Measurements from ENCODE around the gene PRKAR2B.

The PRKAR2B gene

DNA sequence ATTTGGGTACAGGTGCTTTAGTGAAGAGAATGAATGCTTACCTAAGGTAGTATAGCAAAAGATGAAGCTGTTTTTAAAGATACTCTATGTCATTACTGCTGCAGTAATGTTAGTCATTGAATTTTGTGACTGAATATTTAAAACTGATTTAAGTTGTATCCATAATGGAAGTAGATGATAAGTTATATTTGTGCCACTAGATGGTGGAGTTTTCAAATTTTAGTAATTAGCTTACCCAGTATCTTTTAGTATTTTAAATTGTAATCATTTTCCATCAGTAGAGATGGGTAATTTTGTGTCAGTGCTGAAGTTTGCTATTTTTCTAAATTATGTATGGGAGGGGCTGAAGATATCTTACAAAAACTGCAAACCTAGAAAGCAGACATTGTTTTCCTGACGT, 149.5 kb downstream of the PRKAR2B start:
- Histone ChIP-seq H3K4me1 (ENCODE audit: control insufficient read depth, insufficient read depth, low read length) (no peaks in the 10 kb centered on the region), H3K27ac (ENCODE audit: low read length) (no peak overlapping the region), H3K36me3 (ENCODE audit: control insufficient read depth in 2 of 2, insufficient read depth in 2 of 2, low read length in 2 of 2) (peaks cover 20 to 37% of the 10 kb centered on the region in 2 donors), H3K4me3 (ENCODE audit: low read length in 2 of 2) (no peak overlapping the region), H3K27me3 (ENCODE audit: control insufficient read depth in 1 of 2, insufficient read depth in 2 of 2, low read length in 2 of 2) (no peaks in the 10 kb centered on the region), H3K9me3 (ENCODE audit: control insufficient read depth in 2 of 2, low read length in 2 of 2) (no peaks in the 10 kb centered on the region), H3K9ac (ENCODE audit: low read length in 2 of 2) (no peak overlapping the region)

DNA sequence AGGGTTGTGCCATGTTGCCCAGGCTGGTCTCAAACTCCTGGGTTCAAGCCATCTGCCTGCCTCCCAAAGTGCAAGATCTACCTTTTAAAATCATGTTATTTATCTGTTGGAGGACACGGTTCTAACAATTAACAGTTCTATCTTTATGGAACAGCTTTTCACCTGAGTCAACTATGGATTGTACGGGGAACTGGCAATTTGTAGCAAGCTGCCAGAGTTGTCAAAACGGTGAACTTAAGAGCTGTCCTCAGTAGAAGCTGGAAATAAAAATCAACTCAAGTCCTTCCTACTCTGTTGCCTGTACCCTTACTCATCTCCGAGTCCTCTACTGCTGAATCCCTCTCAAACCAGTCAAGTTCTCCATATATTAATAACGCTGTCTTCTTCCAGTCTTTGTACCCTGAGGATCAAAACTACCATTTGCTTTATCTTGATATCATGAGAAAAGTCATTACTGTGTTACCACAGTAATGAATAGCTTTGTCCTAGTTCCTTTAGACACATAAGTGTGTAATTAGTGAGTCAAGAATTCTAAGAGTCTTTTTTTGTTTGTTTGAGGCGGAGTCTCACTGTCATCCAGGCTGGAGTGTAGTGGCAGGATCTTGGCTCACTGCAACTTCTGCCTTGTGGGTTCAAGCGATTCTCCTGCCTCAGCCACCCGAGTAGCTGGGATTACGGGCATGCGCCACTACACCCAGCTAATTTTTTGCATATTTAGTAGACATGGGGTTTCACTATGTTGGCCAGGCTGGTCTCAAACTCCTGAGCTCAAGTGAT, 152.5 kb downstream of the PRKAR2B start:
- Histone ChIP-seq H3K4me1 (ENCODE audit: control insufficient read depth, insufficient read depth, low read length) (no peaks in the 10 kb centered on the region), H3K9me3 (ENCODE audit: control insufficient read depth in 2 of 2, low read length in 2 of 2) (no peaks in the 10 kb centered on the region), H3K36me3 (ENCODE audit: control insufficient read depth in 2 of 2, insufficient read depth in 2 of 2, low read length in 2 of 2) (peaks cover 18 to 55% of the 10 kb centered on the region in 2 donors), H3K27ac (ENCODE audit: low read length) (no peak overlapping the region), H3K9ac (ENCODE audit: low read length in 2 of 2) (no peak overlapping the region), H3K27me3 (ENCODE audit: control insufficient read depth in 1 of 2, insufficient read depth in 2 of 2, low read length in 2 of 2) (no peaks in the 10 kb centered on the region), H3K4me3 (ENCODE audit: low read length in 2 of 2) (no peak overlapping the region)

DNA sequence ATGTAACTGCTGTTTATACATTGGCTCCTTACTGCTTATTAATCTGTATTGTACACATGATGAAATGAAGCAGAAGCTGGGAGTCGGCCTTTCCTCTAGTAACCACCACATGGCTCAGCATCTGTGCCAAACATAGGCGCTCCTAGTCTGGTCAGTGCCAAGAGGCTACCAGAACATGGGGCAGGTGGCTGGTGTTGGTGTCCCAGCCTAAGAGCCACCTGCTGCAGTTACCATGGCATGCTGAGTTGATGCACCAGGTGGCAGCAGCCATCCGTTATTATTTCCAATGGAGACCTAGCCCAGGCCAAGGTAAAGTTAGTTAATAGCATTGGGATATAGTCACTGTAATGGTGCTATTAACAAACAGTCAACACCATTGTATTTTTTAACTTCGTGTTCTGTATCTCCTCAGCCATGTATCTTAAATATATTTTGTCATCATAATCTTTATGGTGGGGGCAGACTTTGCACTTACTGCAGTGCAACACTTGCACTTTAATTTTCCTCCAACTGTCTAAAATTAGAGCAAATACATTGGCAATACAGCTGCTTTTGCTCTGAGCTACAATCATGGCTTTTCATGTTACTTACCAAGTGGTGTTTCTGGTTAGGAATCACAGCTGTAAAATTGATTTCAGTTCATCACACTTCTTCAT, 157.4 kb downstream of the PRKAR2B start:
- H3K4me3 ChIP-seq (ENCODE audit: low read length in 2 of 2), result no peak overlapping the region
- no peak overlapping the region for H3K27ac ChIP-seq (ENCODE audit: low read length)
- no peaks in the 10 kb centered on the region for H3K9me3 ChIP-seq (ENCODE audit: control insufficient read depth in 2 of 2, low read length in 2 of 2)
- no peaks in the 10 kb centered on the region for H3K4me1 ChIP-seq (ENCODE audit: control insufficient read depth, insufficient read depth, low read length)
- H3K27me3 ChIP-seq (ENCODE audit: control insufficient read depth in 1 of 2, insufficient read depth in 2 of 2, low read length in 2 of 2), result no peaks in the 10 kb centered on the region
- H3K36me3 ChIP-seq (ENCODE audit: control insufficient read depth in 2 of 2, insufficient read depth in 2 of 2, low read length in 2 of 2), result peaks cover 26 to 64% of the 10 kb centered on the region in 2 donors
- no peak overlapping the region for H3K9ac ChIP-seq (ENCODE audit: low read length in 2 of 2)

GRCh38 chr7:107203607-107204006, 159.1 kb downstream of the PRKAR2B start:
- Histone ChIP-seq H3K9me3 (ENCODE audit: control insufficient read depth in 2 of 2, low read length in 2 of 2) (no peaks in the 10 kb centered on the region), H3K4me1 (ENCODE audit: control insufficient read depth, insufficient read depth, low read length) (peaks cover 10% of the 10 kb centered on the region), H3K27me3 (ENCODE audit: control insufficient read depth in 1 of 2, insufficient read depth in 2 of 2, low read length in 2 of 2) (no peaks in the 10 kb centered on the region), H3K9ac (ENCODE audit: low read length in 2 of 2) (no peak overlapping the region), H3K4me3 (ENCODE audit: low read length in 2 of 2) (no peak overlapping the region), H3K27ac (ENCODE audit: low read length) (no peak overlapping the region), H3K36me3 (ENCODE audit: control insufficient read depth in 2 of 2, insufficient read depth in 2 of 2, low read length in 2 of 2) (peaks cover 23 to 50% of the 10 kb centered on the region in 2 donors)

DNA sequence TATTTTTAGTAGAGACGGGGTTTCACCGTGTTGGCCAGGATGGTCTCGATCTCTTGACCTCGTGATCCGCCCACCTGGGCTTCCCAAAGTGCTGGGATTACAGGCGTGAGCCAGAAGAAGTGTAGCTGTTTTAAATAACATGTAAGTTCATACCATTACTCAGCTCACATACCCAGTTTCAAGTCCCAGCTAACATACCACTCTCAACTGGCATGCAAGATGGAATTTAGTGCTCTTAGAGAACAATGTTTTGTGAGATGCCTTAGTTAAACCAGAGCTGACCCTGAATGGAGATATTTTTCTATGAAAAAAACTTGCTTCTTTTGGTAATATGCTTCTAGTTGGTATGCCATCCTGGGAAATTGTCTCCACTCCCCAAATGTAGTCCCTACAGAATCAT, 161.6 kb downstream of the PRKAR2B start:
- H3K4me1 ChIP-seq (ENCODE audit: control insufficient read depth, insufficient read depth, low read length), result peaks cover 10% of the 10 kb centered on the region
- H3K27me3 ChIP-seq (ENCODE audit: control insufficient read depth in 1 of 2, insufficient read depth in 2 of 2, low read length in 2 of 2), result no peaks in the 10 kb centered on the region
- no peak overlapping the region for H3K9ac ChIP-seq (ENCODE audit: low read length in 2 of 2)
- H3K4me3 ChIP-seq (ENCODE audit: low read length in 2 of 2), result no peak overlapping the region
- no peak overlapping the region for H3K27ac ChIP-seq (ENCODE audit: low read length)
- peaks cover 34% of the 10 kb centered on the region in 2 donors for H3K36me3 ChIP-seq (ENCODE audit: control insufficient read depth in 2 of 2, insufficient read depth in 2 of 2, low read length in 2 of 2)
- no peaks in the 10 kb centered on the region for H3K9me3 ChIP-seq (ENCODE audit: control insufficient read depth in 2 of 2, low read length in 2 of 2)

DNA sequence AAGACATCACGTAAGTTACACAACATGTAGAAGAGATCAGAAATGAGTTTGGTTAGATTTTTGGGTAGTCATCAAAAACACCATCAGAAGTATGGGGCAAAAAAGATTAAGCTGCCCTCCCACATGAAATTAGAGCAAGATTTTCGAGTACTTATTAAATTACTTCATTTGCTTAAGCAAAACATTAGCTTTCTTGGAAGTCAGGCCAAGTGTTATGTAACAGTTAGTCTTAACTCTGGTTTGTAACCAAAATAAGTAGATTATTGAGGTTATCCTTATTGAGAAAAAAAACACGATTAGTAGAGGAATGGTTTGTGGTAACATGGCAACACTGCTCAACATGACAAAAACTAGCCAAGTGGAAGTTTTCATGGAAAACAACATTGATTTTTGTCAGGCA, 162.2 kb downstream of the PRKAR2B start:
- Histone ChIP-seq H3K27ac (ENCODE audit: low read length) (no peak overlapping the region), H3K36me3 (ENCODE audit: control insufficient read depth in 2 of 2, insufficient read depth in 2 of 2, low read length in 2 of 2) (peaks cover 29% of the 10 kb centered on the region in 2 donors), H3K9me3 (ENCODE audit: control insufficient read depth in 2 of 2, low read length in 2 of 2) (no peaks in the 10 kb centered on the region), H3K27me3 (ENCODE audit: control insufficient read depth in 1 of 2, insufficient read depth in 2 of 2, low read length in 2 of 2) (no peaks in the 10 kb centered on the region), H3K4me1 (ENCODE audit: control insufficient read depth, insufficient read depth, low read length) (peaks cover 10% of the 10 kb centered on the region), H3K9ac (ENCODE audit: low read length in 2 of 2) (no peak overlapping the region), H3K4me3 (ENCODE audit: low read length in 2 of 2) (no peak overlapping the region)

- Histone ChIP-seq H3K36me3 (ENCODE audit: control insufficient read depth in 2 of 2, insufficient read depth in 2 of 2, low read length in 2 of 2) (peaks cover 23 to 29% of the 10 kb centered on the region in 2 donors), H3K4me1 (ENCODE audit: control insufficient read depth, insufficient read depth, low read length) (peaks cover 10% of the 10 kb centered on the region), H3K9ac (ENCODE audit: low read length in 2 of 2) (no peak overlapping the region), H3K27ac (ENCODE audit: low read length) (peak overlapping the region; percentile 62), H3K27me3 (ENCODE audit: control insufficient read depth in 1 of 2, insufficient read depth in 2 of 2, low read length in 2 of 2) (no peaks in the 10 kb centered on the region), H3K9me3 (ENCODE audit: control insufficient read depth in 2 of 2, low read length in 2 of 2) (no peaks in the 10 kb centered on the region), H3K4me3 (ENCODE audit: low read length in 2 of 2) (no peak overlapping the region)
These were observed 163.0 kb downstream of the PRKAR2B start for GRCh38 chr7:107207459-107207858.

DNA sequence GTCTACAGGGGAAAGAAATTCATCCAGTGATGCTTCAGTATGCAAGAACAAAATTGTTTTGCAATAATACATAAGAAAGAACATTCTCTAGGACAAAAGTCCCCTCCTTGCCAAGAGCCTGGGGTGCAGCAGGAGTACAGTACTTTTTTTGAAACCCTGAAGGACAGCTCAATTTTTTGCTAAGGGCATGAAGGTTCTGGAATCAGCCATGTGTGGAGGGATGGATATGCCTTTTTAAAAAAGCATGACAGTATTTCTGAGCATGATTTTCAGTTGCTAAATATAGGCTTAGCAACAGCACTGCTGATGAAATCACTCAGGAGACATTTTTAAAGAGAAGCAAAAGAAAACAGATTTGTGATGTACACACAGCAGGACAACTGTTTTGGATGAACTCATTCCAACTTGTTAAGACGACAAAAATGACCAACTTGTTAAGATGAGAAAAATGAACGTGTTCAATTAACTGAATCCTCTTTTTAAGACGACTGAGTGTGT, 163.6 kb downstream of the PRKAR2B start:
- H3K4me3 ChIP-seq (ENCODE audit: low read length in 2 of 2), result no peak overlapping the region
- H3K27me3 ChIP-seq (ENCODE audit: control insufficient read depth in 1 of 2, insufficient read depth in 2 of 2, low read length in 2 of 2), result no peaks in the 10 kb centered on the region
- peaks cover 21 to 29% of the 10 kb centered on the region in 2 donors for H3K36me3 ChIP-seq (ENCODE audit: control insufficient read depth in 2 of 2, insufficient read depth in 2 of 2, low read length in 2 of 2)
- H3K9ac ChIP-seq (ENCODE audit: low read length in 2 of 2), result peak overlapping the region in 1 of 2 donors; percentile 13
- H3K9me3 ChIP-seq (ENCODE audit: control insufficient read depth in 2 of 2, low read length in 2 of 2), result no peaks in the 10 kb centered on the region
- peak overlapping the region; percentile 62 for H3K27ac ChIP-seq (ENCODE audit: low read length)
- peaks cover 10% of the 10 kb centered on the region for H3K4me1 ChIP-seq (ENCODE audit: control insufficient read depth, insufficient read depth, low read length)

DNA sequence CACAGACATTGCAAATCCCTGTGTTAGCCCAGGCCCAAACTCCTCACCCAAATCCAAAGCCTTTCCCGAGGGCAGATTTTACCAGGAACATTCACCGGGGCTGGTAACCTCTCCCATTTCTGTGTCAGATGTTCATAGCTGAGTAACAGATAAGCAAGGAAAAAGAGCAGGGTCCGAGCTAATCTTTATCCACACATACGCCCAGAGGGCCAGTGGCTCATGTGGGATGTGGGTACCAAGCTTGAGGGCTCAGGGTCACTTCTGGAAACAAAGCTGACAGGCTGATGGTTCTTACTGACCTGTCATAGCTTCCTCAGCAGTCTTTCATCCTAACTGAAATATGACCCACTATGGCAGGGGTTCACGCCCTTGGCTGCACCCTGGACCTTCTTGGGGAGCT, 164.1 kb downstream of the PRKAR2B start:
- Histone ChIP-seq H3K4me1 (ENCODE audit: control insufficient read depth, insufficient read depth, low read length) (peaks cover 10% of the 10 kb centered on the region), H3K4me3 (ENCODE audit: low read length in 2 of 2) (no peak overlapping the region), H3K9ac (ENCODE audit: low read length in 2 of 2) (peak overlapping the region in 1 of 2 donors; percentile 13), H3K36me3 (ENCODE audit: control insufficient read depth in 2 of 2, insufficient read depth in 2 of 2, low read length in 2 of 2) (peaks cover 17 to 26% of the 10 kb centered on the region in 2 donors), H3K27ac (ENCODE audit: low read length) (peak overlapping the region; percentile 62), H3K27me3 (ENCODE audit: control insufficient read depth in 1 of 2, insufficient read depth in 2 of 2, low read length in 2 of 2) (no peaks in the 10 kb centered on the region), H3K9me3 (ENCODE audit: control insufficient read depth in 2 of 2, low read length in 2 of 2) (no peaks in the 10 kb centered on the region)

DNA sequence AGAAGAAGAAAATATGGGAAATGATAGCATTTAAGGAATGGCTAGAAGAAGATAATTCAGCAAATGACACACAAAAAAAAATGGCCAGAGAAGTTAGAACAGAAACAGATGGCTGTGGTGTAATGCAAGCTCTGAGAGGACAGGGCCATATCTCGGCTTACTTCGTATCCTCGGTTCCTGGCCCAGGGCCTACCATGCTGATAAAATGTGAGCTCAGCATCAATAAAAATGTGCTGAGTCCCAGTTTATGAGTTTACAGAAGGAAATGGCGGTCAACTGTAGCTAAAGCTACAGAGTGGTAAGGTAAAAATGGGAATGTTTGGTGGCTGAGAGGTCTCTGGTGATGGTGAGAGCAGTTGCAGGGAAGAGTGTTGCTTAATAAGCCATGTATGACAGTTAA, 165.1 kb downstream of the PRKAR2B start:
- Histone ChIP-seq H3K27ac (ENCODE audit: low read length) (no peak overlapping the region), H3K9ac (ENCODE audit: low read length in 2 of 2) (no peak overlapping the region), H3K36me3 (ENCODE audit: control insufficient read depth in 2 of 2, insufficient read depth in 2 of 2, low read length in 2 of 2) (peaks cover 12 to 19% of the 10 kb centered on the region in 2 donors), H3K4me3 (ENCODE audit: low read length in 2 of 2) (no peak overlapping the region), H3K27me3 (ENCODE audit: control insufficient read depth in 1 of 2, insufficient read depth in 2 of 2, low read length in 2 of 2) (no peaks in the 10 kb centered on the region), H3K9me3 (ENCODE audit: control insufficient read depth in 2 of 2, low read length in 2 of 2) (no peaks in the 10 kb centered on the region), H3K4me1 (ENCODE audit: control insufficient read depth, insufficient read depth, low read length) (peaks cover 10% of the 10 kb centered on the region)

DNA sequence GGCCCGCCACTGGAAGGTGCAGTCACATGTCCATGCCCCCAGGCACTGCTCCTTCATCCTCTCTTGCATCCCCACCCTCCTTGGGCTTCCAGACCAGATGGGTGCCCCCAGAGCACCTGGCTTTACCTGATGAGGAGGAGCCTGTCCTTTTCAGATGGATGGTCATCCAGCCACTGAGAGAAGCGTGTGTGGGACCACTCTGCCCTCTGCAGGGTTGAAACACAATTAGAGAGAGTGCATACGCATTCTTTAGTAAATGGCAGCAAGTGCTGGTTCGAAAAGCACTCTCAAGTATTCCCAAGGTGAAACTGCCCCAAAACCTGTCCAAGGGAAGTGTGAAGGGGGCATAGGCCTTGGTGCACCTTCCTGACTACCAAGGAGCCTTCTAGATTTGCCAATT, 165.9 kb downstream of the PRKAR2B start:
- no peak overlapping the region for H3K27ac ChIP-seq (ENCODE audit: low read length)
- no peaks in the 10 kb centered on the region for H3K9me3 ChIP-seq (ENCODE audit: control insufficient read depth in 2 of 2, low read length in 2 of 2)
- H3K27me3 ChIP-seq (ENCODE audit: control insufficient read depth in 1 of 2, insufficient read depth in 2 of 2, low read length in 2 of 2), result no peaks in the 10 kb centered on the region
- no peak overlapping the region for H3K9ac ChIP-seq (ENCODE audit: low read length in 2 of 2)
- peaks cover 5 to 14% of the 10 kb centered on the region in 2 donors for H3K36me3 ChIP-seq (ENCODE audit: control insufficient read depth in 2 of 2, insufficient read depth in 2 of 2, low read length in 2 of 2)
- H3K4me3 ChIP-seq (ENCODE audit: low read length in 2 of 2), result no peak overlapping the region
- peaks cover 10% of the 10 kb centered on the region for H3K4me1 ChIP-seq (ENCODE audit: control insufficient read depth, insufficient read depth, low read length)

Data from stomach smooth muscle (tissue), 2 donors.